DND-41 (cell line): ENCODE results near the gene RBM43.

Experiments used
- EZH2 ChIP-seq: IDR thresholded peaks from 3 replicates; pipeline ENCODE4 v1.6.1; 2012; ENCODE audit warnings: borderline replicate concordance, low read depth, mild to moderate bottlenecking, moderate library complexity, low read length, inconsistent platforms; ENCODE audit not compliant: severe bottlenecking
- TF ChIP-seq, protein P1 (sequence below): IDR thresholded peaks from 2 replicates; pipeline ENCODE4 v1.5.1; 2012; ENCODE audit warnings: borderline replicate concordance, low read length, moderate library complexity, mild to moderate bottlenecking; ENCODE audit not compliant: poor library complexity, severe bottlenecking; ENCODE audit errors: extremely low read depth

DNA sequence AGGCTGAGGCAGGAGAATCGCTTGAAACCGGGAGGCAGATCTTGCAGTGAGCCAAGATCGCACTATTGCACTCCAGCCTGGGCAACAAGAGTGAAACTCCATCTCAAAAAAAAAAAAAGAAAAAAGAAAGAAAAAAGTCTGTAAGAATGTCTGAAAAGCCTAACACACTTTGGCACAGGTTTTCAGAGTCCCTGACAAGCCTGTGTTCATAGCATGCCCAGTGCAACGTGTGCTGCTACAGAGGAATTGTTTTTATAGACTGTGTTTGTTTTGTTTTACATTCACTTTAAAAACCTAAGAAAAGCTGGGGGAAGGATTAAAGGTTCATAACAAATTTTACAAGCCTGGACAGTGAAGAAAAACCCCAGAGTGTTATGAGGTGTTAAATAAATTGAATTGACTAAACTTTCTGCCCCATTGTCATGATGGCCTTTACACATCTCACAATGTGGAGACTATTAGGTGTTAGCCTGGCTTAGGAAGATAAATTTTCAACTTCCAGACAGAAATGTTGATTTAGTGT, 55.2 kb downstream of the RBM43 start:
- no peak for TF ChIP-seq EZH2
- TF ChIP-seq, protein P1, sequence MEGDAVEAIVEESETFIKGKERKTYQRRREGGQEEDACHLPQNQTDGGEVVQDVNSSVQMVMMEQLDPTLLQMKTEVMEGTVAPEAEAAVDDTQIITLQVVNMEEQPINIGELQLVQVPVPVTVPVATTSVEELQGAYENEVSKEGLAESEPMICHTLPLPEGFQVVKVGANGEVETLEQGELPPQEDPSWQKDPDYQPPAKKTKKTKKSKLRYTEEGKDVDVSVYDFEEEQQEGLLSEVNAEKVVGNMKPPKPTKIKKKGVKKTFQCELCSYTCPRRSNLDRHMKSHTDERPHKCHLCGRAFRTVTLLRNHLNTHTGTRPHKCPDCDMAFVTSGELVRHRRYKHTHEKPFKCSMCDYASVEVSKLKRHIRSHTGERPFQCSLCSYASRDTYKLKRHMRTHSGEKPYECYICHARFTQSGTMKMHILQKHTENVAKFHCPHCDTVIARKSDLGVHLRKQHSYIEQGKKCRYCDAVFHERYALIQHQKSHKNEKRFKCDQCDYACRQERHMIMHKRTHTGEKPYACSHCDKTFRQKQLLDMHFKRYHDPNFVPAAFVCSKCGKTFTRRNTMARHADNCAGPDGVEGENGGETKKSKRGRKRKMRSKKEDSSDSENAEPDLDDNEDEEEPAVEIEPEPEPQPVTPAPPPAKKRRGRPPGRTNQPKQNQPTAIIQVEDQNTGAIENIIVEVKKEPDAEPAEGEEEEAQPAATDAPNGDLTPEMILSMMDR, result no peak
